HL-60/S4 (cell line): Measurements from ENCODE around the gene CENPB.

Source experiments
- in situ Hi-C: fragments of 300-500 bp; cut with MboI; formaldehyde crosslinking; loops from 2 replicates; pipeline ENCODE4 v1.14.3; 2022; ENCODE audit warnings: low sequenced_read_pairs

CENPB gene

DNA sequence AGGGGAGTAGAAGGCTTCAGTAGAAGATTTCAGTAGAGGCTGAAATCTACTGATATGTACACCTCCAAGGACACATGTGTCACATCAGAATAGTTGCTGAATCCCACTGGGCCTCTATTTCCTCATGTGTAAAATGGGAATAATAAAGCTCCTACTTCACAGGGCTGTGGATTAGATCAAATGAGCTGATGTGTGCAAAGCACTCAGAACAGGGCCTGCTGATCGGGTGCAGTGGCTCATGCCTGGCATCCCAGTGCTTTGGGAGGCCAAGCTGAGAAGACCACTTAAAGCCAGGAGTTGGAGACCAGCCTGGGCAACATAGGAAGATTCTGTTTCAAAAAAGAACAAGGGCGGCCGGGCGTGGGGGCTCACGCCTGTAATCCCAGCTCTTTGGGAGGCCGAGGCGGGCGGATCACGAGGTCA, 25.7 kb upstream of the CENPB start:
- in situ Hi-C loops = no loop called here

DNA sequence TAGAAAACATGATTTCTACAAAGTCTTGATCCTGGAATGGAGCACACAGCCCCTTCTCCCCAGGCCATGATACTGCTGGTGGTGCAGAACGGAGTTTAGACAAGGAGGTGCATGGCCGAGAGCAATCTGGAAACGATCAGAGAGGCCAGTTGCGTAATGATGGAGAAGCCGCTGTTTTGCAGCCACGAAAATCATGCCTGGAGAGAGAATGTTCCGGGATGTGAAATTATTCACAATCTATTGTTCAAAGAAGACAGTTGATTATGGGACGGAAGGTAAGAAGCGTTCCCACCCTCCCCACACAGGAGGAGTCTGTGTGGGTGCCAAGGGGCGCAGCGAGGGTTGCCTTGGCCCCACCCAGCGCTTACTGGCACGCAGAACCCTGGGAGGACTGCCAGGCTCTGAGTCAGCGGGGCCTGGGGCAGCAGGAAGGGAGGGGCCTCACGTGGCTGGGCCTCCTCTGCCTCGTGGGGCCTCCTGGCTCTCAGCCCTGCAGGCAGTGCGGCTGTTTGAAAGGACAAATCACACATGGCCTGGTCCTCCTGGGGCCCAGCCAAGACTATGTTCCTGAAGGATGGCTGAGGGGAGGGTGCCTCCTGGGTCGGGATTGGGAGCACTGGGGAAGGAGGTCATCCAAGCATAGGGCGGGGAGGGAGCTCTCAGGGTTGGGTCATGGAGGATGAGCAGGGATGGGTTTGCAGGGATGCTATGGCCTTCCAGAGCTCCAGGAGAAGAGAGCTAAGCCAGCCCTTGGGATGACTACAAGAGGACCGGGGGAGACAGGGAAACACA, 25.1 kb upstream of the CENPB start:
- in situ Hi-C loops = no loop called here

DNA sequence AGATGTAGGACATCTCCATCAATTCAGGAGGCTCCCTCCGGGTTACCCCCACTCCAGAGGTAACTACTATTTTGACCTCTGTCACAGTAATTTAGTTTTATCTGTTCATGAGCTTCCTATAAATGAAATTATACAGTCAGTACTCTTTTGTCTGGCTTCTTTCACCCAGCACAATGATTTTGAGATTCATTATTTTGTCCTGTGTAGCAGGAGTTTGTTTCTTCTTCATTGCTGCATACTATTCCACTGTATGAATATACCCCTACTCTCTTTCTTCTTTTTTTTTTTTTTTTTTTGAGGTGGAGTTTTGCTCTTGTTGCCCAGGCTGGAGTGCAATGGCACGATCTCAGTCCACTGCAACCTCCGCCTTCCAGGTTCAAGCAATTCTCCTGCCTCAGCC, 22.0 kb upstream of the CENPB start:
- in situ Hi-C loops = no loop called here

DNA sequence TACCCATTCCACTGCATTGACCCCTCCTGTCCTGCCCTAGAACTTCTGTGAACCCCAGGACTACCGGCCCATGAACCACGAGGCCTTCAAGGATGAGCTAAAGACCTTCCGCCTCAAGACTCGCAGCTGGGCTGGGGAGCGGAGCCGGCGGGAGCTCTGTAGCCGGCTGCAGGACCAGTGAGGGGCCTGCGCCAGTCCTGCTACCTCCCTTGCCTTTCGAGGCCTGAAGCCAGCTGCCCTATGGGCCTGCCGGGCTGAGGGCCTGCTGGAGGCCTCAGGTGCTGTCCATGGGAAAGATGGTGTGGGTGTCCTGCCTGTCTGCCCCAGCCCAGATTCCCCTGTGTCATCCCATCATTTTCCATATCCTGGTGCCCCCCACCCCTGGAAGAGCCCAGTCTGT, 18.2 kb upstream of the CENPB start:
- in situ Hi-C loops = no loop called here

DNA sequence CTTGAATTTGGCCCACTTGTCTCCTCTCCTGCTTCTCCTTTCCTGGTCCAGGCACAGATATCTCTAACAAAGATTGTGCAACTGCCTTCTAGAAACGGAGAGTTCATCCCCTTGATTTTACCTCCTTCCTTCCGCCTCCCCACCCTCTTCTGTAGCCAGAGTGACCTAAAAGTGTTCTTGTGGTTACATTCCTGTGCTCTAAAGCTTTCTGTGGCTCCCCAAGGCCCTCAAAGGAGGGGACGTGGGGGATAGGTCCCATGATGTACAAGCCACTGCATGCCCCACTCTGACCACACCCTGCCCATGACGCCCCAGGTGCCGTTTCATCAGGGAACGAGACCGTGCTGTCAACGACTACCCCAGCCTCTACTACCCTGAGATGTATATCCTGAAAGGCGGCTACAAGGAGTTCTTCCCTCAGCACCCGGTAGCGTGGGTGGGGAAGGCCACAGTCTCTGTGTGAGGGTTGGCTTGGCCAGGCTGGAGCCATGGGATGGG, 17.8 kb upstream of the CENPB start:
- in situ Hi-C loops = no loop called here

DNA sequence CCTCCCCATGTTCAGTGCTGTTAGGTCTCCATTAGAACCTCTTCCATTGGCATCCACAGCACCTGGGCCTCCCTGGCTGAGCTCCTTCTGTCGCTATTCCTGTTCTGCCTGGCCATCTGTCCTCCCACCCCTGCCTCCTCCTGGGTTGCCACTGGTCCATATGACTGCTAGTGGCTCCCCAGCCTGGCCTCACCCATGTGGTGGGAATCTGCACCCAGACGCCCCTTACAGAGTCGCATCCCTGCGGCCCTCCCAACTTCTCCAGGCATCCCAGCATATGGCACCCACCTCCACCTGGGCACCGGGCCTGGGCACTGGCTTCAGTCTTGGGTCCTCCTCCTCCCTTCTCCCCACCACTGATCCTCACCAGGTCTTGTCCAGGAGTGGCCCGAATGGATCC, 17.3 kb upstream of the CENPB start:
- in situ Hi-C loops = no loop called here

DNA sequence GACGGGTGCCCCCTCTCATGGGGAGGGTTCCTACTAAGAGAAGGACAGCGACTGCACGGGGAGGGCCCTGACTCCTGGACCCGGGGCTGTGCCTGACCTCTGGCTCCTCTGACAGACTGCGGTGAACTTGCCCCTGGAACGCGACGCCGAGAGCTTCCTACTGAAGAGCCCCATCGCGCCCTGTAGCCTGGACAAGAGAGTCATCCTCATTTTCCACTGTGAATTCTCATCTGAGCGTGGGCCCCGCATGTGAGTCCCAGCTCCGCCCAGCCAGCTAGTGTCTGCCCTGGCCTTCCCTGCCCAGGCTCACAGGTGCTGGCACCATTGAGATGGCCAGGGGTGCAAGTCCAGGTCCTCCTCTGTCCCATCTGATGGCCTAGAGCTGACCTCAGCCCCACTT, 16.7 kb upstream of the CENPB start:
- in situ Hi-C loops = no loop called here

DNA sequence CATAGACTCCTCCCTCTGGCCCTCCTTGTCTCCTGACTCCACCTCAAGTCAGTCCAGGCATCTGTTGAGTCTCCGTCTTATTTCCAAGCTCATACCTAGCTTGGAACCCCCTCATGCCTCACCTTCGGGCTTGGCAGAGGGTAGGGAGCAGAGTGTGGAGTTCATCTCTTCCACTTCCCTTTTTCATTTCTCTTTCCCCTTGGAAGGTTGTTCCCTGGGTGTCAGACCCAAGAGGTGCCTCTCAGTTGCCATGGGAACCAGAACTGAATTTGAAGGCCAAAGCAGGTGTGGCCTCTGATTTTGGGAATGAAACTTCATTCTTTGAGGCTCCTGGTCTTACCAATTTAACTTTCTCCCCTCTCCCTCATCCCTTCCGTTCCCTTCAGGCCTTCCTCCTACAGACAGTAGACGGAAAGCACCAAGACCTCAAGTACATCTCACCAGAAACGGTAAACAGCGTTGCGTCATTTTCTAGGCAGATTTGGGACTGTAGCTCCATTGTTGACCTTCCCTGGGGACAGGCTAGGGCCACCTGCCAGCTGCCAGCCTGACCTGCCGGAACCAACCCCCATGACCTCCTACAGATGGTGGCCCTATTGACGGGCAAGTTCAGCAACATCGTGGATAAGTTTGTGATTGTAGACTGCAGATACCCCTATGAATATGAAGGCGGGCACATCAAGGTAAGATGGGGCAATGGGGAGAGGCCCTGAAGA, 16.1 kb upstream of the CENPB start:
- in situ Hi-C loops = no loop called here

DNA sequence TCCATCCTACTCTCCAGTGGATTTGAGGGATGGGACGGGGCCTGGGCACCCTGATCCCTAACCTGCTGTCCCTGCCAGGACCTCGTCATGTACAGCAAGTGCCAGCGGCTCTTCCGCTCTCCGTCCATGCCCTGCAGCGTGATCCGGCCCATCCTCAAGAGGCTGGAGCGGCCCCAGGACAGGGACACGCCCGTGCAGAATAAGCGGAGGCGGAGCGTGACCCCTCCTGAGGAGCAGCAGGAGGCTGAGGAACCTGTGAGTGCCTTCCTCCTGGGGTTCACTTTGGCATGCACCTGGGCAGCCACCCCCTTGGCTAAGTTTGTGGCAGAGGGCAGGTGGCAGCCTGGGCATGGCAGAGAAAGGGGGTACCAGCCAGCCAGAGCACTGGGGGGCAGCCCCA, 15.3 kb upstream of the CENPB start:
- in situ Hi-C loops = no loop called here

DNA sequence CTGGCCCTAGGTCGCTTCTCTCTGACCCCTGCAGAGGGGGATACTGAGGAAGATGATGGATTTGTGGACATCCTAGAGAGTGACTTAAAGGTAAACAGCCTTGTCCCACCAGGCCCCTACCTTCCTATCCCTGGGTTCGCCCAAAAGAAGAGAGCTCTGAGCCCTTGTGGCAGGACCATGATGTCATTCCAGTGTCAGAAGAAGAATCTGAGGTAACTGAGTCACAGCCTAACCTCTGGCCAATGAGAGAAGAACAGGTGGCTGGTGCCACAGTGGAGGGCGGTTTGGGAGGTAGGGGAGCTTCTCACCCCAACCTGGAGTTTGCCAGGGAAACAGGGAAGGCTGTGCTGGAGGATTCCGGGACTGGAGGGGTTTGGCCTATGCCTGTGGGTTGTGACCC, 14.8 kb upstream of the CENPB start:
- in situ Hi-C loops = no loop called here

DNA sequence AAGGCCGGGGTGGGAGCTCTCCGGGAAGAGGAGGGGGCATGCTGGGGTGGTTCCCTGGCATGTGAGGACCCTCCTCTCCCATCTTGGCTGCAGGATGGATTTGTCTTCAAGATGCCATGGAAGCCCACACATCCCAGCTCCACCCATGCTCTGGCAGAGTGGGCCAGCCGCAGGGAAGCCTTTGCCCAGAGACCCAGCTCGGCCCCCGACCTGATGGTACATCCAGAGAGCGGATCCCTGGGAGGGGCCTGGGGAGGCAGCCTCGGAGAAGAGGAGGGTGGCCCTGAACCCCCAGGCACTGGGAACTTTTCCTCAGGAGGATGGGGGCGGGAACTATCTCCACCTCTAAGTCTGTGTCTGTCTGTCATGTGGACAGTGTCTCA, 14.3 kb upstream of the CENPB start:
- in situ Hi-C loops = no loop called here

DNA sequence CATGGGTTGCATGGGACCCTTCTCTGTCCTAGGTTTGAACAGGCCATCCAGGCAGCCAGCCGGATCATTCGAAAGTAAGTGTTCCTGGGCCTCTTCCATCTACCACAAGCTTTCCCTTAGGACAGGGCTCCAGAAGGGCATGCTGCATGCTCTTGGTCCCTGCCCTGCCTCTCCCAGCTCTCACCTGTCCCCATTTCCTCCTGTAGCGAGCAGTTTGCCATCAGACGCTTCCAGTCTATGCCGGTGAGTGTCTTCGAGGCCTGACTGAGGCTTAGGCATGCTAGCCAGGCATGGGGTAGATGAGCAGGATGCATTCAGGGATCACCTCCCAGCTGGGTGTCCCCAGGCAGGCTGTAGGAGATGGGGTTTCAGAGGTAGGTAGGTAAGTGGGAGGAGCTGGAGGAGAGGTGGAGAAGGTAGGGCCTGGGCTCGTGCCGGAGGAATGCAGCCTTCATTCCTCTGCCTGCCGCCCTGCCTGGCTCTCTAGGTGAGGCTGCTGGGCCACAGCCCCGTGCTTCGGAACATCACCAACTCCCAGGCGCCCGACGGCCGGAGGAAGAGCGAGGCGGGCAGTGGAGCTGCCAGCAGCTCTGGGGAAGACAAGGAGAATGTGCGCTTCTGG, 13.8 kb upstream of the CENPB start:
- in situ Hi-C loops = no loop called here

DNA sequence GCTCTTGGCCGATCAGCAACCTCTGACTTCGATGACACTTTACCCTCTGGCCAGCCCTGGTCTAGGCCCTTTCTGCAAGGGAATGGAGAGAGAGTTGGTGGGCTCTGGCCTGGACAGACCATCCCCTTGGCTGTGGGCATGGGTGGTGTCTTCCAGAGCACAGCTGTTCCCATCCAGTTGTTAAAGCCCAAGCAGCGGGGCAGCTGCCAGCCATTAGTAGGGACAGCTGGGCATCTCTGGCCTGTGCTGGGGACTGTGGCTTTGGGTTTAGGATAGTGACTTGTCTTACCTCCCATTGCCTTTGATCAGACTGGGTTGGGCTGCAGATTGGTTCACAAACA, 12.3 kb upstream of the CENPB start:
- in situ Hi-C loops = loop anchor here (25.0 kb wide), 1 partner anchor 288 kb away; no protein-coding TSS in a partner anchor

DNA sequence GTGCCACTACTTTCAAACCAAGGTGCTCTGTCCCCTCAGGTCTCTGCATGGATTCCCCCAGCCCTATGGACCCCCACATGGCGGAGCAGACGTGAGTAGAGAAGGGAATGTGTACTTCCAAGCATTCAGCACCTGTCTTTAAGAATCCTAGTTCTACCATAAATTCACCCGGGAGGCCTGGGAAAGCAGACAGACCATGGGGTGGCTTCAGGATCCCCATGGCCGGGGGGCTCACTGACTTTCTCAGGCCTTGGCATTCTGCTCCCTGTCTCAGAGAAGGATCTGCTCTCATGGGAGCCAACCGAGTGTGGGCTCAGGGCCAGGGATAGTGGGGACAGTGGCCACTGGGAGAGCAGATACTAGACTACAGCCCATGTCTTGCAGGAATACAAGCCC, 11.8 kb upstream of the CENPB start:
- in situ Hi-C loops = loop anchor here (25.0 kb wide), 1 partner anchor 289 kb away; no protein-coding TSS in a partner anchor

DNA sequence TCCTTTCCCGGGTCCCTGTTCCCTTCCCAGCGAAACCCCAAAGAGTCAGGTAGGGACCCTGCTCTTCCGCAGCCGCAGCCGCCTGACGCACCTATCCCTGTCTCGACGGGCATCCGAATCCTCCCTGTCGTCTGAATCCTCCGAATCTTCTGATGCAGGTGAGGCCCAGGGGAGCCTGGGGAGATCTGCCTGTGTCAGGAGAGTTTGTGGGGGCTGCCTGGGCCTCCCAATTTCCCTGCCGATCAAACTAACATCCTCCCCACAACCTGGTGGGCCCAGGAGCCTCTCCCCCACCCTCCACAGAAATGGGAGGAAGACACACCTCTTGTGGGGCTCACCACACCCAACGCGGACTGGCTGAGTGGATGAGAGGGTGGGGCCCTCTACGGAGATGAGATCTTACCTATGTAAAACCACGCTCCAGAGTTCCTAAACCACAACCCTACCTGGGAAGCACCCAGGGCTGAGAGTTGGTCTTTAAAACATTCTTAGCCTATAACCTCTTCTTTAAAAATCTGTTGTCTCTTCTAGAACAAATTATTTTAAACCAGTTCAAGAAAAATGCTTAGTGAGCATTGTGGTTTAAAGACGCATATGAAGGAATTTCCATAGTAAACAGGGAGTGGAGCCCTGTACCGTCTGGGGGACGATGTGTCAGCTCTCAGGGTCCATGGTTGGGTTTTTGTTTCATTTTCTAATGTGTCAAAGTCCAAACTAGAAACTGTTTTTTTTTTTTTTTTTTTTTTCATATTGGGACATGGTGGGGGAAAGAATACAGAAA, 11.2 kb upstream of the CENPB start:
- in situ Hi-C loops = loop anchor here (25.0 kb wide), 1 partner anchor 290 kb away; no protein-coding TSS in a partner anchor

DNA sequence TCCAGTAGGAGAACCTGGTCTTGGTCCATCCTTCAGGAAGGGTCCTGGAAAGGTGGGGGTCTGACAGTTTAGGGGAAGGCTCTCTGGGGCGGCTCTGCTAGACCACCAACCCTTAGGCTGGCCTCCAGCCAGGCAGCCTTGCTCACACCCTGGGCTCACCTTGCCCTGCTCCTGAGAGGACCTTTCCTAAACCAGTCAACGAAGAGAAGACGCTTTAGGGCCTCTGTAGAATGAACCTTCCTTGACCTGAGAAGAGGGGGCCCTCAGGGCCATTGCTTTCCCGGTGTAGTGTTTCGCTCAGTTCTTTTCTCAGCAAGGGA, 10.6 kb upstream of the CENPB start:
- in situ Hi-C loops = loop anchor here (25.0 kb wide), 1 partner anchor 290 kb away; no protein-coding TSS in a partner anchor

DNA sequence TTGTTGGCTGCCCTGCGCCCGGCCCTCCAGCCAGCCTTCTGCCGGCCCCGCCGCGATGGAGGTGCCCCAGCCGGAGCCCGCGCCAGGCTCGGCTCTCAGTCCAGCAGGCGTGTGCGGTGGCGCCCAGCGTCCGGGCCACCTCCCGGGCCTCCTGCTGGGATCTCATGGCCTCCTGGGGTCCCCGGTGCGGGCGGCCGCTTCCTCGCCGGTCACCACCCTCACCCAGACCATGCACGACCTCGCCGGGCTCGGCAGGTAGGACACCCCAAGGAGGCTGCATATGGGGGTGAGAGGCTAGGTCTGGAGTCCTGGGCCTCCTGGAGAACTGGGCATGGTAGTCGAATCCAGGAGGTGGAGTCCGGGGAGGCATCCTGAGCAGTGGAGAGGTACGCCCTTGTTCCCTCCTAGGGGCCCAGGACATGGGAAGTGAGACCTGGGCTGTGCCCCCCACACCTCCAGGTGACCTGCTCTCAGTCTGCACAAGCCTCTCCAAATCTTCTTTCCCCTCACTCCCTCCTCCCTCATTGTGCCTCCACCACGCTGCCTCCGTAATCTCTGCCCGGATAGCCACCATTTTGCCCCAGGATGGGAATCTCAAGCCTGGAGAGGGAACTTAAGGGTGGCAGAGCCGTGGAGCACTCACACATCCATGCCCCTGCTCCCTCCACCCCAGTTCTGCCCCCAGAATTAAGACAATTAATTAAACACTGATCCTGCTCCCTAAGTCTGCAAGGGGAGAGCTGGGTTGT, 10.1 kb upstream of the CENPB start:
- in situ Hi-C loops = loop anchor here (25.0 kb wide), 1 partner anchor 291 kb away; no protein-coding TSS in a partner anchor

DNA sequence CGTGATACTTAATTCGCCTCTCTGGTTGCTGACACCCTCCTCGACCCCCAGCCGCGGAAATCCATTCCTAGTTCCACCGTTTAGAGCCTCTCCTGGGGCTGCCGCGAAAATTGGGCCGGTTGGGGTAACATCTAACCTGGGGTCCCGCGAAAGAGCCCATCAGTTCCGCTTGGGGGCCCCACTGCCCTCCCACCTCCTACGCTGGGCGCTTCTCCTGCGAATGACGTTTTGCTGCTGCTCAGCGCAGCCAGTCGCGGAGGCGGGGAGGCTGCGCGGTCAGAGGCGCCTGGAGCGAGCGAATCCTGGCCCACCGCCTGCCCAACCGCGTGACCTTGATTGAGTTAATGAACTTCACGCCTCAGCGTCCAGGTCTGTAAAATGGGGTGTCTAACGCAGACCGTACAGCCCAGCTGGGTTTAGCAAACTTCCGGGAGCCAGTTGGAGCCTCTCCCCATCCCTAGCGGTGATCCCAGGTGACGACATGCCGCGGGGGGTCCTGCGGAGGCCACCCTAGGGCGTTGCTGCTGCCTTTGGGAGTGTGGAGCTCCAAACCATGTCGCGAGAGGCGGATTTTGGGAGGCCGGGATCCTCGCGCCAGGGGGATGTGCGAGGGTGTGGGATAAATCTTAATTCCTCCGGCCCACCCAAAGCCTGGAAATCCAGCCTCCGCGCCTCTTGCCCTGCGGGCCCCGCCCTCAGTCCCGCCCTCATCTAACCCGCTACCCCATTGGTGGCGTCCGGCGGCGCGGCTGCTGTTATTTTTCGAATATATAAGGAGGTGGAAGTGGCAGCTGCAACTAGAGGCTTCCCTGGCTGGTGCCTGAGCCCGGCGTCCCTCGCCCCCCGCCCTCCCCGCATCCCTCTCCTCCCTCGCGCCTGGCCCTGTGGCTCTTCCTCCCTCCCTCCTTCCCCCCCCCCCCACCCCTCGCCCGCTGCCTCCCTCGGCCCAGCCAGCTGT, 9.2 kb upstream of the CENPB start, which contains the start of gene CDC25B:
Gene CDC25B, plus strand, starts transcription at position 800 of the 958 bp plus-strand sequence. CDS start 222 bp downstream, outside the sequence.
- in situ Hi-C loops = loop anchor here (25.0 kb wide), 1 partner anchor 292 kb away; no protein-coding TSS in a partner anchor
